Activated CD4-positive, alpha-beta T cell treated with anti-CD3 and anti-CD28 coated beads for 24 hours (primary cell): ENCODE data around the gene ARHGAP31.

Experiments used
- DNase-seq, 2 donors: peaks; one replicate each; pipeline ENCODE4 v3.0.0-alpha.2; 2020; ENCODE audit warnings: low read depth in 2 of 2

The ARHGAP31 gene

DNA sequence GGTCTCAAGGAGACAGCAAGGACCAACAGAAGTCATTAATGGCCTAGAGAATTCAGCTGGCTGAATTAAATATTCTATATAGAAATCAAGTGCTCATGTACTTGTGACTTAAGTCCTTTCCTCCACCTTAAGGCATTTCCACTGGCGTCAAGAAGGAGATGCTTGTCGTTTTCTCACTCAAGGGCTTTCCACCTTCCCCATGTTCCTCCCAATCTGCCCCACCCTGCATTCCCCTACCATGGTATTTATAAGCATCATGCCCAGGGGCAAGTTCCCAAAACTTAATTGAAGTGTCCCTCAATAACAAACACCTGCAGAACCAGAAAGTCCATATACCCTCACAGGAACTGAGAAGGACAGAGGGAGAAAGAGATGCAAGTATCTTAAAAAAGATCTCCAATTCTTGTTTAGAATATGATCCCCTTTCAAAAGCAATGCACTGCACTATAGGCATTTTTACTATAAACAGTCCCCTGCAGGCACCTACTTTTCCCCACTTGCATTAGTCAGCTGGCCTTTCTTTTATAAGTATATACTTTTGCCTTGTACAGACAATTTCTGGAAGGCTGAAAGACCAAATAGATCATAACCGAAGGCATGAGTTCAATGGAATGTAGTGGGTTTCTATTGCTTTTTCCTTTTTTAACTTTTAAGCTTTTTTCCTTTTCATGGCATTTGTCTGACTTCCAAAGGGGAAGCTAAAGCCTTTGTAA lies 139.6 kb downstream of the ARHGAP31 start:
- no peak for DNase-seq

DNA sequence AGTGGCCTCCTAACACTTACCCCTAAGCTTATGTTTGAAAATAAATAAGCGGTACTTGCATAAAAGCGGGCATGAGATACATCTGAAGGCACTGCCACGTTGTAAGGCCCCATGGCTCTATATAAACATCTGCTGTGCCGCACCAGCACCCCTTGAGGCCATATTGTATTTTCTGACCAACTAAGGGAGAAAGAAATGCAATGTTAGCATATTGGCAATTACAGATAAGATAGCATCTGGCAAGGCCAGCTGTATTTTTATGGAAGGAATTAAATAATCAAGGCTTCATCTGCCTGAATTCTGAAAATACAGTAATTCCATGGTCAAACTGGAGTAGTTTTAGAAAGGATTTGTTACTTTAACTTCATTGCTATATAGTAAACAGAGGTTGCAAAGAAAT lies 140.5 kb downstream of the ARHGAP31 start:
- no peak for DNase-seq

DNA sequence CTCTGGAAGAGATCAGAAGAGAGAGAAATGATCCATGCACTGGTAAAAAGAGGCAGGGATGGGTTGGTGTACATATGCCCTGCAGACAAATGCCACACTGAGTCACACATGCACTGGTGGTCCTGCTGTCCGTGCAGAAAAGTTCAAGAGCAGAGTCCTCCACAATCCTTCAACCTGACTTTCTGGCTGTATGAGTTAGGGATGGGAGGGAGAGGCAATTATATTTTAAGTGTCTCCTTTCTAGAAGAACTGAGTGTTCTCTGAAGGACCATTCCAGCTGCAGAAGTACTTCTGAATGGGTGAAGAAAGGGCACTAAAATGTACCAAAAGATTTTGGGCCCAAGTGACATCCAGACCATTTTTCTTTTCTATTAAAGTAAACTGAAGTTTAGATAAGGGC lies 142.8 kb downstream of the ARHGAP31 start:
- no peak for DNase-seq

DNA sequence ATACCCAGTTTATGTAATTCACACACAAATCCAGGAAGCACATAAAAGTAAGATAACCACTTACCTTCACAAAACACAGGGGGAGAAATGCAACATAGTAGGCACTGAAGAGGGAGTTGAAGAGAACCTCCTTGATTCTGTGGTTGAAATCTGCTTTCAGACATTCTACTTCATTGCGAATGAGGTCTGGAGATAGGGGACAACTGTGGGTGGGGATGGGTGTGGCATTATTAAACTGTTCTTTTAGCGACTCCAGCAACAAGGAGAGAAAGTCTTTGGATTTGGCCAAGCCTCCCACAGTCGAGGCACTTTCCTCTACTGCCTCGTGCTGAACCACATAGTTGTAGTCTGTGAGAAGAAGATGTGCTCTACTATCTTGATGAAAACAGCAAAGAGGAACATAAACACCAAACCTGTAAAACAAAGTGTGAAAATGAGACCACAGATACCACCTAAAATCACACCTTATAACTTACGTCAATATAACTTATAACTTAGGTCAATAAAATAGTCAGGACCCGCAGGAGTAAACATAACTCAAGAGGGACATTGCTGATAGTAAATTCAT lies 143.6 kb downstream of the ARHGAP31 start:
- DNase-seq: no peak

DNA sequence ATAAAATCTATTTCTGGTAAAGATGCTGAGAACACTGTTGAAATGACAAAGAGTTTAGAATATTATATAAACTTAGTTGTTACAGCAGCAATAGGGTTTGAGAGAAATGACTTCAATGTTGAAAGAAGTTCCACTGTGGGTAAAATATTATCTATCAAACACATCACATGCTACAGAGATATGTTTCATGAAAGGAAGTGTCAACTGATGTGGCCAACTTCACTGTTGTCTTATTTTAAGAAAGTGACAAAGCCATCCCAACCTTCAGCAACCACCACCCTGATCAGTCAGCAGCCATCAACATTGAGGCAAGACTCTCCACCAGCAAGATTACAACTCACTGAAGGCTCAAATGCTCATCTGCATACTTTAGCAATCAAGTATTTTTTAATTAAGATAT lies 149.0 kb downstream of the ARHGAP31 start:
- no peak for DNase-seq

DNA sequence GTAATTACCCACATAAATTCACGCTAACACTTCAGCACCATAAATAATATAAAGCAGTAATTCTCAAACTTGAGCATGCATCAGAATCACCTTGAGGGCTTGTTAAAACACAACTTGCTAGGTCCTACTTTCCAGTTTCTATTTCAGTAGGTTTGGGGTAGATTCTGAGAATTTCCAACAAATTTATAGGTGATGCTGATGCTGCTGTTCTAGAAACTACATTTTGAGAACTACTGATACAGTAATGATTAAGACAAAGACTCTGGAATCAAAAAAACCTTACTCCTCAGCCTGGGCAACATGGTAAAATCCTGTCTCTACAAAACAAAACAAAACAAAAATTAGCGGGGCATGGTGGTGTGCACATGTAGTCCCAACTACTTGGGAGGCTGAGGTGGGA lies 150.4 kb downstream of the ARHGAP31 start:
- no peak for DNase-seq

DNA sequence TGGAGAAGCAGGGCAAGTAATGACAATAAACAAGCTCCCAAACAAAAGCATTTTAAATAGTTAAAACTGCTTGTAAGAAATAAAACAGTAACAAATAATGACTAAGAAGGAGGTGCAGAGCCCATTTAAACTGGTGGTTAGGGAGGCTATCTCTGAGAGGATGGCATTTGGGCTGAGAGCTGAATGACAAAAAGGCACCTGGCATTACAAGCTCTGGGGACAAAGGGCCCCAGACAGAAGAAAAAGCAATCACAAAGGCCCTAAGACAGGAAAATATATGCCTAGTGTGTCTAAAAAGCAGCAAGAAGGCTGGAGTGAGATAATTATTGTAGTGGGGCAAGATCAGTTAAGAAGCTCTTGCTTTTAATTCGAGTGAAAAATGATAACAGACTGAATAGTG lies 159.6 kb downstream of the ARHGAP31 start:
- DNase-seq: no peak

DNA sequence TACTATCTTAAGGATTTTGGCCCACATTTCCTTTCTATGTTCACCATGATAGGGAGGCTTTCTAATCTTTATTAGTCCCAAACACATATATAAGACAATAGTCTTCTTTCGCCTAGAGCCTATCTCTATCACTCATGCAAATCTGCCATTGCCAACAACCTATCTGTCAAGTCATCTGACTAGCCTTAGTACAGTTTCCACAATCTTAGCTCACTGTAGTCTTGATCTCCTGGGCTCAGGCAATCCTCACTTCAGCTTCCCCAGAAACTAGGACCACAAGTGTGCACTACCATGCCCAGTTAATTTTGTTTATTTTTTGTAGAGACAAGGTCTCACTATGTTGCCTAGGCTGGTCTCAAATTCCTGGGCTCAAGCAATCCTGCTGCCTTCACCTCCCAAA lies 162.3 kb downstream of the ARHGAP31 start:
- no peak for DNase-seq

DNA sequence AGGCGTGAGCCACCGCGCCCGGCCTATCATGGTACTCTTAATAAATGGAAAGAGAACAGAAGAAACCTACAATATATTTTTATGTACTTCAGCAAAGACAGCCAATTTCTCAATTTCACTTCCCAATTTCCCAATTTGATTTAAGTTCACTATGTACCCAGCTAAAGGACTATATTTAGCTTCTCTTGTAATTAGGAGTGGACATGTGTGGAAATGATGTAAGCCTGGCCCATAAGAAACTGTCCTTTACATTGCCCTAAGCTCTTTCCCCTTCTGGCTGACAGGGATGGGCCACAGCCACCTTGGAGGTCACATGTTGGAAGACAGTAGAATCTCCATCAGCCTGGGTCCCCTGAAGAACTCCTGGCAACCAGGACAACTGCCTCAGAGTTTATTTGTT lies 163.1 kb downstream of the ARHGAP31 start:
- DNase-seq: no peak

DNA sequence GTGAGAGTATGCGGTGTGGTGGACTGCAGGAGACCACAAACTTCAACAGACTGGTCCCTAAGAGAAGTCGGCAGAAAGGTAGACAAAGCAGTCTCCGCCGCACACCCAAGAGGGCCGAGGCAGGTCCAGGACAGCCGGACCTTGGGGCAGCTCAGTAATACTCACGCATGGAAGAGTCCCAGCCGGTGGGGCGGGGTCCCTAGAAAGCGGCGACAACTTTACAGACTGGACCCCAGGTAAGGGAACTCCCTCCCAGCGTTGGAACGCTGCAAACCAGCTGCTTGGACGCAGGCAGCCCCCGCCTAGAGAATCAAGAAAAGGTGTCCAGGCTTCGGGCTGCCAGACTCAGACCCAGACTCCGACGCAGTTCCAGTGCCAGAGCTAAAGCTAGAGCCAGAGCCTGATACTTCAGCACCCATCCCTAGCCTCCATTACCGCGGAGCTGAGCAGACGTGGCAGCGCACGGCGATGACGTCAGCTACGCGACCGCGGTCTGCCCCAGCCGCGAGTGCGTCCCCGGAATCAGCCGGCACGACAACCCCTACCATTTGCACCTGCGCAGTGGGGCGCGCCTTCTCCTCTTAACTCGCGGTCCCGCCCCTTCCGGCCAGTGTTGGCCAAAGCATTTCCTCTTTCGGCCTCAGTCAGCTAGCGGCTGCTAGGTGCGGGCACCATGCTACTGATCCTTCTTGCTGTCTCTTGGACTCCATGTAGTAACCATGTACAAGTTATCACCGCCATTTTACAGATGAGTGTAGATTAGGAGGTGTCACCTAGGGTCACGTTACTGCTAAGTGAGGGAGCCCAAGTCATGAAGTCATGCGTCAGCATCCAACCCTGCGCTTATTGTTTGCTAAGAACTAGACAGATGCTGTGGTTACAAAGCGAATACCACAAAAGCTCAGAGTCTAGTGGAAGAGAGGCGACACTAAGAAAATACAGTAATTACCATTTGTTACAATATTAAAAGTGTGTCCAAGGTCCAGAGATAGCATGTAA lies 169.3 kb downstream of the ARHGAP31 start, which contains the start of gene TMEM39A:
Gene TMEM39A, minus strand, starts transcription at position 445 of the 999 bp plus-strand sequence. CDS start 1,541 bp downstream, outside the sequence.
- DNase-seq: peak; percentile 97 to 99

DNA sequence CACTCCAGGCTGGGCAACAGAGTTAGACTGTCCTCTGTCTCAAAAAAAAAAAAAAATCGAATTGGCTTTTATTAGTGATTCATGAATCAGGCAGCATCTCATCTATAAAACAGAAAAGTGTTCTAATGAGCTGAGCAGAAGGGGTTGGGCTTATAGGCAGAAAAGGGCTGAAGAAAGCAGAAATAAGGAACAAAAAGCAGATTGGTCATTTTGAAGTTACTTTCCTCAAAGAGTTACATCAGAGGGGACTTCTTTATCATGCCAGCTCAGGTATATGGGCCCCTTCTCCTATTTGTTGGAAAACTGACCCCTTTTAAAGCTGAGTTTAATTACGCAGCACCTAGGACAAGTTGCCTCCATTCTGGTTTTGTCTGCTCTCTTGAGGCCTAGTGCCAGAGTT lies 173.9 kb downstream of the ARHGAP31 start:
- no peak for DNase-seq

DNA sequence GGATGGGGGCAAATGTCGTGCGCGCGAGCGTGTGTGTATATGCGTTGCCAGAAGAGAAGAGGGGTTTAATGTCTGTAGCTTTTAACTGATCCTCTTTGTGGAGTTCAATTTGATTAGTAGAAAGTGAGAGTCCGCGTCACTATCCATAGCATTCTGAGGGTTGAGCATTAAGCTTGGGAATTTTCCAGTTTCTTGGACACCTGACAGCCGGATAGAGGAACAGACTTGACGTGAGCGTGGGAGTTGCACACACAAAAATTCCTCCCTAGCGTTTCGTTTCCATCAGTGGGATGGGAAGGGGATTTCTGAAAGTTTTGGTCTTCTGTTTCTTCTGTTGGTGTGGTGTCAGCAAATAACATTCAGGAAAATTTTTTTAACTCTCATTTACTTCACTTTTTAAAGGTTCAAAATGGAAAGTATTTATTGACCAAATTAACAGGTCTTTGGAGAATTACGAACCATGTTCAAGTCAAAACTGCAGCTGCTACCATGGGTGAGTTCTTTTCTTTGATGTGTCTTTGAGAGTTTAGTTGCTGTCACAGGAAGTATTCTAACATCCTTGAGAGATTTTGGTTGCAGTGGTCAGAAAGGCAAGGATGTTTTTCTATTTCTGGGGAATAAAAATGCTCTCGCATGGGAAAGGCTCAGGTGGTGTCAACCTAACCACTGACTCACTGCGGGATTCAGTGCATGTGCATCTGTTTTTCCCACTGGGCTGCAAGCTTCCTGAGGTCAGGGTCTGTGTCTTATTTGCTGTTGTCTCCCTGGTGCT lies 175.4 kb downstream of the ARHGAP31 start:
- DNase-seq: no peak
